Right atrium auricular region (tissue), 2 donors: ENCODE results near the gene METAP1D. TPM values are rescaled to one million over a fixed set of nuclear protein-coding genes. Genes with fewer than 3 reads are reported as not detected.

Source experiments
- DNase-seq: peaks from one replicate; pipeline ENCODE4 v3.0.0-alpha.2; 2019; ENCODE audit warnings: low spot score
- H3K27ac ChIP-seq, 2 donors: fragments of 200-600 bp; sonication (generic); 1 replicate in 1 of 2; 2 replicates in 1 of 2; pipeline ENCODE4 v1.5.1; 2016 to 2019
- H3K27me3 ChIP-seq, 2 donors: fragments of 200-600 bp; sonication (generic); one replicate each; pipeline versions ENCODE4 v1.5.1 to v1.6.0; 2017 to 2019
- H3K36me3 ChIP-seq: fragments of 200-600 bp; sonication (generic); one replicate; pipeline ENCODE4 v1.5.1; 2016
- H3K4me1 ChIP-seq, 2 donors: fragments of 200-600 bp; sonication (generic); one replicate each; pipeline versions ENCODE4 v1.5.1 to v1.6.0; 2017 to 2019
- H3K4me3 ChIP-seq, 2 donors: fragments of 200-600 bp; sonication (generic); 1 replicate in 1 of 2; 2 replicates in 1 of 2; pipeline ENCODE4 v1.5.1; 2017 to 2019; ENCODE audit warnings: mild to moderate bottlenecking in 1 of 2, moderate library complexity in 1 of 2
- H3K9me3 ChIP-seq, 2 donors: fragments of 200-600 bp; sonication (generic); one replicate each; pipeline ENCODE4 v1.5.1; 2019
- CTCF ChIP-seq, 2 donors: fragments of 200-600 bp; sonication (generic); IDR thresholded peaks; one replicate each; pipeline ENCODE4 v1.5.1; 2019; ENCODE audit warnings: antibody characterized with exemption in 2 of 2
- total RNA-seq, 2 donors: library from RNA; depleted of rRNA; stranded (reverse); fragments of >200 nt; gene quantifications; one replicate each; pipeline ENCODE4 v1.1.0, GENCODE V29; 2016

Gene METAP1D
- total RNA-seq, 2 donors from 2014 or later, result 2.3 to 4.7 TPM

- no peak for TF ChIP-seq CTCF (IDR thresholded peaks at IDR 0.05)
- DNase-seq, result no peak
- H3K9me3 ChIP-seq, result no peaks in the 10 kb centered on the region
- peaks cover 84 to 99% of the 10 kb centered on the region in 2 donors for H3K27me3 ChIP-seq
- H3K4me1 ChIP-seq, result peaks cover 0 to 52% of the 10 kb centered on the region in 2 donors
- no peak overlapping the region for H3K27ac ChIP-seq
- peak overlapping the region; percentile 0 to 44 for H3K4me3 ChIP-seq
- H3K36me3 ChIP-seq, result no peaks in the 10 kb centered on the region
These were observed 94.8 kb downstream of the METAP1D start for GRCh38 chr2:172094294-172095145.

GRCh38 chr2:172095146-172095904 lies 95.6 kb downstream of the METAP1D start:
- no peak for DNase-seq
- Histone ChIP-seq H3K4me3 (peak overlapping the region; percentile 0 to 44), H3K27me3 (peaks cover 84 to 99% of the 10 kb centered on the region in 2 donors), H3K27ac (no peak overlapping the region), H3K4me1 (peaks cover 0 to 60% of the 10 kb centered on the region in 2 donors), H3K36me3 (no peaks in the 10 kb centered on the region), H3K9me3 (no peaks in the 10 kb centered on the region)
- no peak for TF ChIP-seq CTCF (IDR thresholded peaks at IDR 0.05)

GRCh38 chr2:172095905-172096625 lies 96.3 kb downstream of the METAP1D start:
- no peaks in the 10 kb centered on the region for H3K9me3 ChIP-seq
- no peak overlapping the region for H3K27ac ChIP-seq
- no peak for DNase-seq
- peak overlapping the region in 1 of 2 donors; percentile 44 for H3K4me3 ChIP-seq
- no peak for TF ChIP-seq CTCF (IDR thresholded peaks at IDR 0.05)
- H3K27me3 ChIP-seq, result peaks cover 83 to 99% of the 10 kb centered on the region in 2 donors
- peaks cover 0 to 68% of the 10 kb centered on the region in 2 donors for H3K4me1 ChIP-seq
- no peaks in the 10 kb centered on the region for H3K36me3 ChIP-seq

DNA sequence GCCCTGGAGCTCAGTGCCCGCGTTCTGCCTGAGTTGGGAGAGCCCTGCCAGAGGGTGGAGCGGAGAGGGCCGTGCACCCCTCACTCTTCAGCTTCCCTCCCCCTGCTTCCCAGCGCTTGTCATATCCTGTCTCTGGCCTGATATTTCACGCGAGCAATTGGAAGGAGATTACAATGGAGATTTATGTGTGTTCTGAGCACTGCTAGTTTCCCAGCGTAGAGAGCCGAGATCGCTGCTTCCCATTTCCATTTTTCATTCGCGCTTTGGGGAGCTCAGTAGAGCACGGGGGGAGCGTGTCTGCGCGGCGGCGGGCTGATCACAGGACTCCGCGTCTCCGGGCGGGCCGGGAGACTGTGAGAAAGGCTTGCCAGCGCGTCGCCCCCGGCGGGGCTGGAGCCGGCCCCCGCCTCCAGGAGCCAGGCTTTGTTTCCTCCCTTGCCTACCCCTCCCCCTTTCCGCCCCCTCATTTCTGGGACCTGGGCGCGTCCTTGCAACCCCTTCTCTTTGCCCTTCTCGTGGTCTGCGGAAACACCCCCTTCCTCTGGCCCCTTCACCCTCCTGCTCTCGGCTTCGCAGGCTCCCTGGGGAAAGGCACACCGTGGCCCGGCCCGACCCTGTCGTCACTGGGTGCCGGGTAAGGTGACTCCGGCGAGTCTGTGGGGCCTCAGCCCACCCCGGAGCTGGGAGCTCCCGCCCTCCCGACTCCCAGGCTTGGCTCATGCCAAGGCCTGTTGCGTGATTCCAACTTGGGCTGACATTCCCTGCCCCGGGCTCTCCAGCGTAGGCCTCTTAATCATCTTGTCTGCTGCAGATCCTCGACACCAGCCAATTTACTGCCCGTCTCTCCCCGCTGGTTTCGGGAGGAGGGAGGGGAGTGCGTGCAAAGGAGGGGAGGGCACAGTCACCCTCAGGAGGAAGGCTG lies 97.1 kb downstream of the METAP1D start:
- H3K36me3 ChIP-seq, result no peaks in the 10 kb centered on the region
- no peak overlapping the region for H3K27ac ChIP-seq
- peak overlapping the region; percentile 10 to 35 for H3K4me3 ChIP-seq
- no peak for DNase-seq
- H3K4me1 ChIP-seq, result peaks cover 0 to 76% of the 10 kb centered on the region in 2 donors
- peaks cover 87 to 99% of the 10 kb centered on the region in 2 donors for H3K27me3 ChIP-seq
- TF ChIP-seq CTCF (IDR thresholded peaks at IDR 0.05), result no peak
- no peaks in the 10 kb centered on the region for H3K9me3 ChIP-seq
